Choroid plexus epithelial cell (primary cell): ENCODE results near the gene NRXN2.

Experiments
- DNase-seq: peaks from one replicate; pipeline ENCODE4 v3.0.0-alpha.2; 2010; ENCODE audit warnings: low read depth
- H3K4me3 ChIP-seq: 2 replicates; pipeline ENCODE4 v1.5.1; 2011; ENCODE audit warnings: low read depth, mild to moderate bottlenecking, control low read depth, low read length, moderate library complexity
- TF ChIP-seq, protein P1 (sequence below): conservative IDR thresholded peaks from 2 replicates; pipeline ENCODE4 v1.5.1; 2011; ENCODE audit warnings: low read depth, mild to moderate bottlenecking, control low read depth, inconsistent platforms, low read length, moderate library complexity

NRXN2 gene

DNA sequence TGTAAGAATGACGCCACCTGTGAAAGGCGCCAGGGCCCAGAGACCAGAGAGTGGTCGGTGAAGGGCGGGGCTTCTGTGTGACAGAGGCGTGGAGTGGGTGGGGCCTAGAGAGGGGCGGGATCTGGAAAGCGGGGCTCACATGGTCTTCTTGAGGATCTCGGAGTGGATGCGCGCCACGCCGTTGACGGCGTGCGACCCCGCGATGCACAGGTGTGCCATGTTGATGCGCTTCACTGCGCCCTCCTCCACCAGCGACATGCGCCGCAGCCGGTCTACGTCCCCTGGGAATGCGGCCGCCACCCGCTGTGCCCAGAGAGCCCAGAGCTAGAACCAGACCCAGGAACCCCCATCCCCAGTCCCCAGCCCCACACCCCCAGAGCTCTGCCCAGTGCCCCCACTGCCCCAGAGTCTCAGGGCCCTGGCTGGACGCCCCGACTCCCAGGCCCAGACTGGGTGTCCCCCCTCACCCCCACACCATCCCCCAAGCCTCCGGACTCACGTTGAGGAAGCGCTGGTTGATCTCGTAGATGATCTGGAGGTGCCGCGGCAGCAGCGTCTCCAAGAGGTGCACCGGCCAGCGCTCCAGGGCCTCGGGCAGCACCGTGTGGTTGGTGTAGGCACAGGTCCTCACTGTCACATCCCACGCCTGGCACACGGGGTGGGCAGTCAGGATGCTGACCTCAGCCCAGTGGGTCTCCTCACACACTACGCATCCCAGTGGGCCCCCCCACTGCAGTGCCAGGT is 30.6 kb upstream of the NRXN2 start:
- DNase-seq = no peak
- TF ChIP-seq, protein P1, sequence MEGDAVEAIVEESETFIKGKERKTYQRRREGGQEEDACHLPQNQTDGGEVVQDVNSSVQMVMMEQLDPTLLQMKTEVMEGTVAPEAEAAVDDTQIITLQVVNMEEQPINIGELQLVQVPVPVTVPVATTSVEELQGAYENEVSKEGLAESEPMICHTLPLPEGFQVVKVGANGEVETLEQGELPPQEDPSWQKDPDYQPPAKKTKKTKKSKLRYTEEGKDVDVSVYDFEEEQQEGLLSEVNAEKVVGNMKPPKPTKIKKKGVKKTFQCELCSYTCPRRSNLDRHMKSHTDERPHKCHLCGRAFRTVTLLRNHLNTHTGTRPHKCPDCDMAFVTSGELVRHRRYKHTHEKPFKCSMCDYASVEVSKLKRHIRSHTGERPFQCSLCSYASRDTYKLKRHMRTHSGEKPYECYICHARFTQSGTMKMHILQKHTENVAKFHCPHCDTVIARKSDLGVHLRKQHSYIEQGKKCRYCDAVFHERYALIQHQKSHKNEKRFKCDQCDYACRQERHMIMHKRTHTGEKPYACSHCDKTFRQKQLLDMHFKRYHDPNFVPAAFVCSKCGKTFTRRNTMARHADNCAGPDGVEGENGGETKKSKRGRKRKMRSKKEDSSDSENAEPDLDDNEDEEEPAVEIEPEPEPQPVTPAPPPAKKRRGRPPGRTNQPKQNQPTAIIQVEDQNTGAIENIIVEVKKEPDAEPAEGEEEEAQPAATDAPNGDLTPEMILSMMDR = no peak
- H3K4me3 ChIP-seq = no peak overlapping the region

DNA sequence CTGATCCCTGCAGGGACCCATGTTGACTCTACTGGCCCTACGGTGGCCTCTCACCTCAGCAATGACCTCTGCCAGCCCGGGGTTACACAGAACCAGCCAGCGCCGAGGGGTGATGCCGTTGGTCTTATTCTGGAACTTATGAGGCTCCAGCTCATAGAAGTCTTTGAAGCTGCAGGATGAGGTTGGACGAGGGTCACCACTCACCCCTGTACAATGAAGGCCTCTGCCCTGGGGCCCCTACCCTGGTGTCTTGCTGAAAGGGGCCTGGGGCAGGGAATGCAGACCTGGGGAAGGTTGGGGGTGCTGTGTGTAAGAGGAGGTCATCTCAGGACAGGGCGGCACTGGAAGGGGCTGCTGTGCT is 30.0 kb upstream of the NRXN2 start:
- TF ChIP-seq, protein P1 = no peak
- DNase-seq = no peak
- H3K4me3 ChIP-seq = no peak overlapping the region

DNA sequence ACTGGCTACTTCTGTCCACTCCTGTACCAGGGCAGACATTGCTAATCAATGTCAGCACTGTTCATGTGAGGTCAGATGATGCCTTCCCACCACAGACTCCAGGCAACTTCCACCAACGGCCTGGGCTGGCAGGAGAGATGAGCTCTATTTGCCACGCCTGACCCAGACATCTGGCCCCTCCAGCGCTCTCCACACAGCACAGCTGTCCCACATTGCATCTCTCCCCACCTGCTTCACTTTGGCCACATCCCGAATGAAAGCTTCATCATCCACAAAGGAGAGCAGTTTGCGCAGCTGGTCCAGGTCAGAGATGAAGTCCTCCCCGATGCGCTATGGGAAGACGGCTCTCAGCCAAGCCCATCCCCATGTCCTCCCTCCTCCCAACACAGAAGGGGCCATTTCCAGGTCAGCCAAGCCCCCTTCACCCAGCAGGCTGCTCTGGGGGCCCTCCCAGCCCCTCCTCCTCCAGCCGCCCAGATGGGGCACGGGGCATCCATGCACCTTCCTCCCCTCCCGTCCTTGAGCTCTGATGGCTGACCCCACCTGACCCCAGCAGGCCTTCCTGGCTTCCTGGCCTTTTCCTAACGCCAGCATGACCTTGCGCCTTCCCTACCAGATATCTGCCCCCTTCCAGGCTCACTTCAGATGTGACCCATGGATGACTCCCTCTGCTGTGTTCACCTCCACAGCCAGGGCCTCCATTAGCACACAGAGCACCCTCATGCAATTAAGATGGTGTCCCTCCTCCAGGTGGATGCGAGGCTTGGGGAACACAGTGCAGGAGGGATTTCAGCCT is 29.4 kb upstream of the NRXN2 start:
- DNase-seq = no peak
- TF ChIP-seq, protein P1 = no peak
- no peak overlapping the region for H3K4me3 ChIP-seq

DNA sequence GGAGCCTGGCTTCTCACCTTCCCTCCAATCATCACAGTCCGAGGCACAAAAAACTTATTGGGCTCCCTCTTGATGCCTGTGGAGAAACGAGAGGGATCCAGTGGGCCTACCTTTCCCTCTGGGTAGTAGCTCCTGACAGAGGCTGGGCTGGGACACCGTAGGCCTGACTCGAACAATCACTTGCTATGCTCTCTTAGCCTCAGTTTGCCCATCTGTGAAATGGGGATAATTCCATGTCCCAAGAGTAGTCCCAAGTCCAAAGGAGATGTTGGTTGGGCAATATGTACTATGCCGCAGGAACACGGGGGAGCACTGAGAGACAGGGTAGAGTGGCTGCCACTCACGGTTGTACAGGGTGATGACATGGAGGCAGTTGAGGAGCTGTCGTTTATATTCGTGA is 28.6 kb upstream of the NRXN2 start:
- TF ChIP-seq, protein P1 = no peak
- no peak overlapping the region for H3K4me3 ChIP-seq
- no peak for DNase-seq

DNA sequence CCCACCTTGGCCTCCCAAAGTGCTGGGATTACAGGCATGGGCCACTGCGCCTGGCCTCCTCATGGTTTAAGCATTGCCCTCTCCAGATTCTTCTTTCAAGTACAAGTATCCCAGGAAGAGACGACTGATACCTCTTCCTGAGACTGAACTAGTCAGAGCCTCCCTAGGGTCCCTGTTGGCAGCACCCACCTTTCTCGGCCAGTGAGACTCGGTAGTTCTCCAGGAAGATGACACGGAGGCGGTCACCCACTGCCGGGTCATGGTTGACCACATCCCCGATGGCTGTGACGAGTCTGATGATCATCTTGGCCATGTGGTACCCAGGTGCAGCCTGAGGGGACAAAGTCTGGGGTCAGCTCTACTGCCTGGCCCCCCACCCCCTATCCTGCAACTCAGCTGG is 28.1 kb upstream of the NRXN2 start:
- DNase-seq = no peak
- H3K4me3 ChIP-seq = no peak overlapping the region
- TF ChIP-seq, protein P1 = no peak

DNA sequence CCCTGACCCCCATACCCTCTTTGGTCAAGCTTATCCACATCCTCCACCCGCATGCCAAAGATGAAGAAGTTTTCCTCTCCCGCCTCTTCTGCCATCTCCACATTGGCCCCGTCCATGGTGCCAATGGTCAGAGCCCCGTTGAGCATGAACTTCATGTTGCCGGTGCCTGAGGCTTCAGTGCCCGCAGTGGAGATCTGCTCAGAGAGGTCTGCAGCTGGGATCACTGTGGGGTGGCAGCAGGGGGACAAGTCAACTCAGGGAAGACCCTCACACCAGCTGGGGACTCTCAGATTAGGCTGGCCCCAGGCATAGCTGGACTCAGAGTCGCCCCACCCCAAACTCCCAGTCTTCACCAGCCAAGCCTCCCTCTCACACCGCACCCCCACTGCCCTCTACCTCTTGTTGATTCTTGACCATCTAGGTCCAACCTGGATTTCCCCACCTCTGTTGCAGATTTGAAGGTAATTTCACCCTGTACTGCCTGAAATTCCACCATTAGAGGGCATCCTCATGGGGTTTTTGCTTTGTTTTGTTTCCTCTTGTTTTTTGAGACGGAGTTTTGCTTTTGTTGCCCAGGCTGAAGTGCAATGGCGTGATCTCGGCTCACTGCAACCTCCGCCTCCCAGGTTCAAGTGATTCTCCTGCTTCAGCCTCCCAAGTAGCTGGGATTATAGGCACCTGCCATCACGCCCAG is 27.5 kb upstream of the NRXN2 start:
- TF ChIP-seq, protein P1 = peak; percentile 33
- no peak for DNase-seq
- H3K4me3 ChIP-seq = no peak overlapping the region
